Ishikawa (cell line): Measurements from ENCODE around the gene PLCH1.

Experiments used
- CEBPB ChIP-seq: IDR thresholded peaks from 2 replicates; pipeline ENCODE4 v1.6.1; 2012
- CREB1 ChIP-seq: IDR thresholded peaks from 2 replicates; pipeline ENCODE4 v1.6.1; 2012; ENCODE audit warnings: low read depth
- EGR1 ChIP-seq: IDR thresholded peaks from 2 replicates; pipeline ENCODE4 v1.6.1; 2012
- EP300 ChIP-seq: IDR thresholded peaks from 2 replicates; pipeline ENCODE4 v1.6.1; 2012; ENCODE audit warnings: borderline replicate concordance
- FOXM1 ChIP-seq: IDR thresholded peaks from 2 replicates; pipeline ENCODE4 v1.6.1; 2012; ENCODE audit warnings: low read depth, borderline replicate concordance
- MAX ChIP-seq: IDR thresholded peaks from 2 replicates; pipeline ENCODE4 v1.6.1; 2012
- NFIC ChIP-seq: IDR thresholded peaks from 2 replicates; pipeline ENCODE4 v1.6.1; 2012
- RAD21 ChIP-seq: IDR thresholded peaks from 2 replicates; pipeline ENCODE4 v1.6.1; 2012; ENCODE audit warnings: low read depth
- REST ChIP-seq: IDR thresholded peaks from 2 replicates; pipeline ENCODE4 v1.6.1; 2012; ENCODE audit warnings: low read depth, mild to moderate bottlenecking
- TAF1 ChIP-seq: IDR thresholded peaks from 2 replicates; pipeline ENCODE4 v1.6.1; 2012; ENCODE audit warnings: low read depth, mild to moderate bottlenecking
- TCF12 ChIP-seq: IDR thresholded peaks from 2 replicates; pipeline ENCODE4 v1.6.1; 2012; ENCODE audit warnings: low read depth
- TEAD4 ChIP-seq: IDR thresholded peaks from 2 replicates; pipeline ENCODE4 v1.6.1; 2012
- USF1 ChIP-seq: IDR thresholded peaks from 2 replicates; pipeline ENCODE4 v1.6.1; 2012
- YY1 ChIP-seq: IDR thresholded peaks from 2 replicates; pipeline ENCODE4 v1.6.1; 2012; ENCODE audit warnings: low read depth
- ZBTB7A ChIP-seq: IDR thresholded peaks from 2 replicates; pipeline ENCODE4 v1.6.1; 2012; ENCODE audit warnings: low read depth

PLCH1 gene

GRCh38 chr3:155605571-155605970 lies 139.3 kb downstream of the PLCH1 start:
- TF ChIP-seq USF1 (no peak), FOXM1 (no peak), MAX (no peak), CEBPB (no peak)

GRCh38 chr3:155604967-155605366 lies 139.9 kb downstream of the PLCH1 start:
- TF ChIP-seq TEAD4 (no peak), MAX (no peak), ZBTB7A (no peak), REST (no peak), EP300 (no peak), CREB1 (no peak), USF1 (no peak), FOXM1 (no peak), YY1 (no peak), EGR1 (no peak), CEBPB (no peak), TCF12 (no peak), RAD21 (no peak)

- no peak for TF ChIP-seq ZBTB7A
- TF ChIP-seq EGR1 = no peak
- no peak for TF ChIP-seq EP300
- TF ChIP-seq NFIC = no peak
- TF ChIP-seq YY1 = no peak
These were observed 140.7 kb downstream of the PLCH1 start for GRCh38 chr3:155604126-155604525.

GRCh38 chr3:155603302-155603701 lies 141.6 kb downstream of the PLCH1 start:
- no peak for TF ChIP-seq EP300
- TF ChIP-seq NFIC = no peak
- no peak for TF ChIP-seq RAD21

GRCh38 chr3:155602307-155602706 lies 142.6 kb downstream of the PLCH1 start:
- no peak for TF ChIP-seq REST
- TF ChIP-seq NFIC = no peak
- TF ChIP-seq CEBPB = no peak
- TF ChIP-seq TAF1 = no peak
- TF ChIP-seq CREB1 = no peak
- TF ChIP-seq FOXM1 = no peak
- TF ChIP-seq USF1 = no peak
- no peak for TF ChIP-seq EGR1
- no peak for TF ChIP-seq MAX
- no peak for TF ChIP-seq EP300
- TF ChIP-seq RAD21 = no peak
- TF ChIP-seq YY1 = no peak
- no peak for TF ChIP-seq TCF12
- no peak for TF ChIP-seq TEAD4
- no peak for TF ChIP-seq ZBTB7A

GRCh38 chr3:155598671-155599070 lies 146.2 kb downstream of the PLCH1 start:
- TF ChIP-seq REST = no peak
- TF ChIP-seq RAD21 = no peak
- TF ChIP-seq TCF12 = no peak
- TF ChIP-seq CREB1 = no peak
- TF ChIP-seq MAX = no peak
- TF ChIP-seq FOXM1 = no peak
- TF ChIP-seq TEAD4 = no peak
